Prostate gland (tissue), 2 donors: ENCODE data around the gene LYRM4. TPM values are rescaled to one million over a fixed set of nuclear protein-coding genes. Genes with fewer than 3 reads are reported as not detected.

Source experiments
- DNase-seq: peaks from one replicate; pipeline ENCODE4 v3.0.0-alpha.2; 2019; ENCODE audit warnings: low spot score
- H3K27ac ChIP-seq, 2 donors: fragments of 200-600 bp; sonication (generic); 2 replicates each; pipeline ENCODE4 v1.5.1; 2017 to 2019
- H3K27me3 ChIP-seq: fragments of 200-600 bp; sonication (generic); replicated peaks from 2 replicates; pipeline ENCODE4 v1.5.1; 2019; ENCODE audit not compliant: insufficient read depth
- H3K36me3 ChIP-seq, 2 donors: fragments of 200-600 bp; sonication (generic); 1 replicate in 1 of 2; 2 replicates in 1 of 2; pipeline versions ENCODE4 v1.5.1 to v1.8.1; 2017 to 2019
- H3K4me1 ChIP-seq: fragments of 200-600 bp; sonication (generic); replicated peaks from 2 replicates; pipeline ENCODE4 v1.5.1; 2019
- H3K4me3 ChIP-seq, 2 donors: fragments of 200-600 bp; sonication (generic); 2 replicates each; pipeline ENCODE4 v1.5.1; 2017 to 2019
- H3K9me3 ChIP-seq: fragments of 200-600 bp; sonication (generic); 2 replicates; pipeline ENCODE4 v1.5.1; 2017
- POLR2A ChIP-seq: fragments of 450-650 bp; IDR thresholded peaks from one replicate; pipeline ENCODE4 v1.6.1; 2016; ENCODE audit warnings: antibody characterized with exemption, mild to moderate bottlenecking
- POLR2AphosphoS5 ChIP-seq: sonication (generic); formaldehyde crosslinking; IDR thresholded peaks from one replicate; pipeline ENCODE4 v1.6.1; 2017; ENCODE audit warnings: antibody characterized with exemption
- WGBS: methylation state at CpG from one replicate; pipeline ENCODE4 v1.1.5; 2018; 5-methylcytosine and 5-hydroxymethylcytosine counted together
- intact Hi-C: fragments of 100-400 bp; cut with DNase I; formaldehyde crosslinking; loops from one replicate; pipeline ENCODE4 v1.14.2; 2022
- total RNA-seq, 2 donors: library from RNA; depleted of rRNA; stranded (reverse); fragments of >200 nt; gene quantifications; one replicate each; pipeline ENCODE4 v1.1.0, GENCODE V29; 2016
- TF ChIP-seq, protein P1 (sequence below), 4 experiments: fragments of 200-600 bp in 2 of 4; fragments of 450-650 bp in 2 of 4; sonication (generic) in 2 of 4; IDR thresholded peaks; 1 replicate in 3 of 4; 2 replicates in 1 of 4; pipeline ENCODE4 v1.5.1; 2016 to 2019; ENCODE audit warnings: antibody characterized with exemption in 4 of 4, mild to moderate bottlenecking in 2 of 4, moderate library complexity in 2 of 4

Gene LYRM4
- total RNA-seq, 2 donors from 2014 or later, result 21.4 to 23.7 TPM

DNA sequence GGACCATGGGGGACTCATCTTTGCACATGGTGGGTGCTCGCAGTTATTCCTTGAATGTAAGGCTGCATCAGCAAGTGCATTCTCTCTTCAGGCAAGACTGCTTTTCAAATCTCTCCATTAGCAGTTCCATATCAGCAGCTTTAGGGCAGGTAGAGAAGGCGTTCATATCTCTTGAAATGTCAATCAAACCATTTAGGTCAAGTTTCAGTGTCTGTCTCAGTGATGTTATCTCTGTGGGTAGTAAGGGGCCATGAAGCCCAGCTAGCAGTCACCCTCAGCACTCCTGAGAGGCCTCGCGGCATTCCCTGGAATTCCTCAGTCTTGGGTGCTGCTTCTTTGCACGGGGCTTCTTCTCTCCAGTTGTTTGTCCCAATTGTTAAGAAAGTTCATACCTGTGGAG lies 24.8 kb upstream of the LYRM4 start:
- Histone ChIP-seq H3K4me3 (no peak overlapping the region), H3K4me1 (no peaks in the 10 kb centered on the region), H3K9me3 (no peaks in the 10 kb centered on the region), H3K36me3 (no peaks in the 10 kb centered on the region), H3K27me3 (no peaks in the 10 kb centered on the region), H3K27ac (no peak overlapping the region)
- DNase-seq, result no peak
- intact Hi-C loops, result no loop called here
- TF ChIP-seq, protein P1, sequence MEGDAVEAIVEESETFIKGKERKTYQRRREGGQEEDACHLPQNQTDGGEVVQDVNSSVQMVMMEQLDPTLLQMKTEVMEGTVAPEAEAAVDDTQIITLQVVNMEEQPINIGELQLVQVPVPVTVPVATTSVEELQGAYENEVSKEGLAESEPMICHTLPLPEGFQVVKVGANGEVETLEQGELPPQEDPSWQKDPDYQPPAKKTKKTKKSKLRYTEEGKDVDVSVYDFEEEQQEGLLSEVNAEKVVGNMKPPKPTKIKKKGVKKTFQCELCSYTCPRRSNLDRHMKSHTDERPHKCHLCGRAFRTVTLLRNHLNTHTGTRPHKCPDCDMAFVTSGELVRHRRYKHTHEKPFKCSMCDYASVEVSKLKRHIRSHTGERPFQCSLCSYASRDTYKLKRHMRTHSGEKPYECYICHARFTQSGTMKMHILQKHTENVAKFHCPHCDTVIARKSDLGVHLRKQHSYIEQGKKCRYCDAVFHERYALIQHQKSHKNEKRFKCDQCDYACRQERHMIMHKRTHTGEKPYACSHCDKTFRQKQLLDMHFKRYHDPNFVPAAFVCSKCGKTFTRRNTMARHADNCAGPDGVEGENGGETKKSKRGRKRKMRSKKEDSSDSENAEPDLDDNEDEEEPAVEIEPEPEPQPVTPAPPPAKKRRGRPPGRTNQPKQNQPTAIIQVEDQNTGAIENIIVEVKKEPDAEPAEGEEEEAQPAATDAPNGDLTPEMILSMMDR (IDR thresholded peaks at IDR 0.05), result no peak
- TF ChIP-seq POLR2AphosphoS5, result no peak
- no peak for TF ChIP-seq POLR2A
- WGBS, result 91% methylated on average over 5 of the region's 5 CpGs

DNA sequence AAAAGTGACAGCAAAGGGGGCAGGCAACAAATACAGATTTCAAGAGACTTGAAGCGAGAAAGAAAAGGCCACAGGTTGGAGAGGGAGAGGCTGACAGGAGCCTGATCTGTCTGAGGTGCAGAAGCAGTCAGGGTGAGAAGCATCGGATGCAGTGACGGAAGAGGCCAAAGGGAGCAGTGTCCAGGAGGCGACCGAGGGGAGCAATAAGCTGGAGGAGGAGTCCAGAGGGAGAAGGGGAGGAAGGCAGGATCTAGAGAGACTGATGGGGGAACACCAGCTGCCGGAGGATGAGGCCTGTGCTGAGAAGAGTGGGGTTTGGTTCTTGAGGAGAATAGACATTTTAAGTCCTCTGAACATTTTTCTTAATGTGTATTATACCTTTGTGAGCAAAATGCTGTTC lies 24.3 kb upstream of the LYRM4 start:
- H3K27ac ChIP-seq, result no peak overlapping the region
- TF ChIP-seq, protein P1 (IDR thresholded peaks at IDR 0.05), result no peak
- no peak for TF ChIP-seq POLR2A
- no peak for TF ChIP-seq POLR2AphosphoS5
- no peak overlapping the region for H3K4me3 ChIP-seq
- intact Hi-C loops, result no loop called here
- H3K4me1 ChIP-seq, result no peaks in the 10 kb centered on the region
- WGBS, result 92% methylated on average over 6 of the region's 6 CpGs
- H3K36me3 ChIP-seq, result no peaks in the 10 kb centered on the region
- H3K27me3 ChIP-seq, result no peaks in the 10 kb centered on the region
- H3K9me3 ChIP-seq, result no peaks in the 10 kb centered on the region
- DNase-seq, result no peak

DNA sequence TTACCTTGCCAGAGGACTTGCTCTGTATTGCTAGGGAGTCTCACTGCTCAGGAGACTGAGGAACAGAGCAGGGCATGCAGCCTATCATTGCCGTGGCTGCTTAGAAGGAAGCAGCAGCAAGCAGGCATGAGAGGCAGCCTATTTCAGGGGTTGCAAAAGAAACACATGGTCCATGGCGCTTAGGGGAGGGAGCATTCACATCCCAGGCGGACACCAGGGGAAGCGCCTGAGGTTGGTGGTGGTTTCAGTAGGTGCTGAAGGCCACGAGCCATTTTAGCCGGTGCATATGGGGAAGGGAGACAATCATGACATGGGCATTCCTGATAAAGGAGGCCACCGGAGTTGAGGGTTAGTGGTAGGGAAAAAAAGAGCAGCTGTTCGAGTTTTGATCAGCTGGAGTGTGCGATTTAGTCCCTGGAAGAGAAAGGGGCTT lies 21.5 kb upstream of the LYRM4 start:
- intact Hi-C loops, result no loop called here
- Histone ChIP-seq H3K27me3 (no peaks in the 10 kb centered on the region), H3K4me1 (no peaks in the 10 kb centered on the region), H3K36me3 (no peaks in the 10 kb centered on the region), H3K9me3 (no peaks in the 10 kb centered on the region), H3K27ac (no peak overlapping the region), H3K4me3 (no peak overlapping the region)
- 89% methylated on average over 8 of the region's 9 CpGs for WGBS
- TF ChIP-seq, protein P1 (IDR thresholded peaks at IDR 0.05), result no peak
- TF ChIP-seq POLR2AphosphoS5 (no peak), POLR2A (no peak)
- DNase-seq, result no peak

DNA sequence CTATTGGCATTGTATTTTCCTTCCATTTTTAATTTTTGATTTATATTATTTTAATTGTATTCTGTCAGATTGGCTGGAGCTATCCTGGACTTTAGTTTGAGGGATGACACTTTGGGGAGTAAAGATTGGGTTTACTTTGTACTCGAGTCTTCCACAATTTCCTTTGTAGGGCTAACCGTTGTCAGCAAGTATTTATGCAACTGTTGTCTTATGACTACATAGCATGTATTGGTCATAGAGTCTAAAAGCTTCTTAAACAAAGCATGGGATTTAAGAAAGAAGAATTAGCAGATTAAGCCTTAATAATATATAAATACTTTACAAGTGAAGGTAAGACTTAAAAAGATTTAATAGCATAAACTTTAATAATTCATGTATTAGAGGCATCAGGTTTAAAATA lies 20.2 kb upstream of the LYRM4 start:
- DNase-seq, result no peak
- no peaks in the 10 kb centered on the region for H3K4me1 ChIP-seq
- H3K9me3 ChIP-seq, result no peaks in the 10 kb centered on the region
- intact Hi-C loops, result no loop called here
- TF ChIP-seq, protein P1 (IDR thresholded peaks at IDR 0.05), result no peak
- TF ChIP-seq POLR2A (no peak), POLR2AphosphoS5 (no peak)
- no peak overlapping the region for H3K4me3 ChIP-seq
- H3K36me3 ChIP-seq, result no peaks in the 10 kb centered on the region
- WGBS, result 67% methylated on average over 2 of the region's 2 CpGs
- no peak overlapping the region for H3K27ac ChIP-seq
- no peaks in the 10 kb centered on the region for H3K27me3 ChIP-seq

DNA sequence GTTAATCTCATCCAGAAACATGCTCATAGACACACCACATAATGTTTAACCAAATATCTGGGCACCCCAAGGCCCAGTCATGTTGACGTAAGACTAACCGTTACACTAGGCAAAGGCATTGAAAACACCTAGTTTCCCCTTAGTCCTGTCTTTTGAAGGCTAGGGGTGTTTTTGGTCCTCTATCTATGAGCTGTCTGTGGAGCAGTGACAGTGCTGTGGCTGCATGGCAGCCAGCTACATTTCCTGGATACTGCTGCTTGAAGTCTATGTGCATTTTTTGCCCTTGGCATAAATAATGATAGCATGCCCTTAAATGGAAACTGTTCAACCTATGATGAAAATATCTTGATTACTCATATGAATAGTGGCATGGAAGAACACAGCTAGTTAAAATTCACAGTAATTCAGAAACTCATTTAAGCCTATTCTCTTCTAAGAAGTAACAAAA lies 19.2 kb upstream of the LYRM4 start:
- Histone ChIP-seq H3K27me3 (no peaks in the 10 kb centered on the region), H3K36me3 (no peaks in the 10 kb centered on the region), H3K27ac (no peak overlapping the region), H3K4me1 (no peaks in the 10 kb centered on the region), H3K9me3 (no peaks in the 10 kb centered on the region), H3K4me3 (no peak overlapping the region)
- 94% methylated on average over 2 of the region's 2 CpGs for WGBS
- no peak for DNase-seq
- intact Hi-C loops, result no loop called here
- no peak for TF ChIP-seq POLR2A
- no peak for TF ChIP-seq POLR2AphosphoS5
- TF ChIP-seq, protein P1 (IDR thresholded peaks at IDR 0.05), result no peak
